NCI-H1694 treated with DMSO at 0.1 percent for 48 hours (cell line): Measurements from ENCODE around the gene NTHL1.
"Not testable (repeated sequence)": the region's sequence is repeated elsewhere in the genome, so short reads cannot be mapped to it uniquely, and the experiment has no call there.

Experiments used
- DNase-seq: peaks from one replicate; lab custom pipeline; 2025; lab: John Stamatoyannopoulos, UW

NTHL1 gene

GRCh38 chr16:2040787-2041522, 6.7 kb downstream of the NTHL1 start:
- DNase-seq: no peak

GRCh38 chr16:2040041-2040786, 7.4 kb downstream of the NTHL1 start:
- no peak for DNase-seq

DNA sequence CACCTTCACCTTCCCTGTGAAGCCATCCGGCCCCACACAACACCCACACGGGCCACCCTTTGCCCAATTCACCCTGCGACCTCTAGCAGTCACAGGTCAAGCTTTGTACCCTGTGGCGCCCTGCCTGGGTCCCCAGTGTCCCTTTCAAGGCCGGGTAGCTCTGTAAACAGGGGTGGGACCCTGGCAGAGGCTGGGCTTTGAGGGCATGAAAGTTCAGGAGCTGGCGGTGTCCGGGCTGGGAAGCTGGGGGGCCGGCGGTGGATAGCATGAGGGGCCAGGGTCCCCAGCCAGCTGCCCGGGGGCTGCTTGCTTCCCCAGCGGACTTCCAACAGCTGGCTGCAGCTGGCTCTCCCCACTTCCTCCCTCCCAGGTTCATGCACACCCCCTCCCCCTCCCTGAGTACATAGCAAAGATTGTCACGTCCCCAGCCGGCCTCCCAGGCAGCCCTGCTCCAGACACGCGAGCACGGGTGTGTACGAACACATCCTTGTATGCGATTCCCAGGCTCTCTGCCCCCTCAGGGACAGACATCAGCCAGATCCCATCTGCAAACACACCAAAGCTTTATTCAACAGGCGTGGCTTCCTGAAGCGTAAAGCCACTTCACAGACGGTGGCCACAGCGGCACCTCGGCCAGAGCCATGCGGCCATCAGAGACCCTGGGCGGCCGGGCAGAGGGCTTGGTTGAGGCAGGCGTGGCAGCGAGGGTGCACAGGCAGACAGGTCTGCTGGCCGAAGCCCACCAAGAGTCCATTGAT, 8.2 kb downstream of the NTHL1 start:
- DNase-seq: no peak

GRCh38 chr16:2038382-2039231, 9.0 kb downstream of the NTHL1 start:
- DNase-seq: no peak

GRCh38 chr16:2037647-2038381, 9.8 kb downstream of the NTHL1 start:
- DNase-seq: no peak

DNA sequence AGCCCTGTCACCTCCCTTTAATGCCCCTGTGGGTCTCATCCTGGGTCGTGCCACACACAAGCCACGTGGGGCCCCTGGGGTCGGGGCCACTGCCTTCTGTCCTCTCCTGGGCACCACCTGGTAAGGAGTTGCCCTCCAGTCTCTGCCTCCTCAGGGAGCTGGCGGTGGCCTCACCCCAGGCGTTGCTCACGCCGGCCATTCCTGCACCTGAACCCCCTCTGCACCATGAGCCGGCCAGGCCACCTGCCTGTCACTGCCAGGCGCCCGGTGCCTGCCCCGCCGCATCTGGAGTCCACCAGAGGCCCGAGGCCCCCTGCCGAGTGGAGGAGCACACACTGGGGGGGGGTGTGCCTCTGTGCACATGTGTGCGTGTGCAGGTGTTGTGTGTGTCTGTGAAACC, 10.5 kb downstream of the NTHL1 start:
- DNase-seq: no peak

DNA sequence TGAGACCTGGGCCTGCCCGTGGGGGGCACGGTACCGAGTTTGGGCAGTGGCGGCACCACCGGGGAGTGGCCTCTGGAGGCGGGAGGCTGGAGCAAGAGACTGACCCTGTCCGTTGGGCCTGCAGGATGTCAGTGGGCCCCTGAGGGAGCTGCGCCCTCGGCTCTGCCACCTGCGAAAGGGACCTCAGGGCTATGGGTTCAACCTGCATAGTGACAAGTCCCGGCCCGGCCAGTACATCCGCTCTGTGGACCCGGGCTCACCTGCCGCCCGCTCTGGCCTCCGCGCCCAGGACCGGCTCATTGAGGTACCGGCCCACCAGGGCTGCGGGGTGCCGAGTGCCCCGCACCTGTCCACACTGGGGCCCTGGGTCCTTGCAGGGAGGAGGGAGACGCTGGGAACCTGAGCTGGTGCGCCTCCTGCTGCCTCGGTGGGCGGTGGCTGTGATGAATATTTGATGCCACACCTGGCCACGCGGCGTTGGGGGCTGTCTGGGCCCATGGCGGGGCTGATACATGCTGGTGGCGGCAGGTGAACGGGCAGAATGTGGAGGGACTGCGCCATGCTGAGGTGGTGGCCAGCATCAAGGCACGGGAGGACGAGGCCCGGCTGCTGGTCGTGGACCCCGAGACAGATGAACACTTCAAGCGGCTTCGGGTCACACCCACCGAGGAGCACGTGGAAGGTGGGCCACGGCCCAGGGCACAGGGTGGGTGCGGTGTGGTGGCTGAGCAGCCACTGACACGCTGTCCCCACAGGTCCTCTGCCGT, 11.3 kb downstream of the NTHL1 start:
- DNase-seq: no peak

- no peak for DNase-seq
Measured at GRCh38 chr16:2035431-2036199, 12.0 kb downstream of the NTHL1 start.

DNA sequence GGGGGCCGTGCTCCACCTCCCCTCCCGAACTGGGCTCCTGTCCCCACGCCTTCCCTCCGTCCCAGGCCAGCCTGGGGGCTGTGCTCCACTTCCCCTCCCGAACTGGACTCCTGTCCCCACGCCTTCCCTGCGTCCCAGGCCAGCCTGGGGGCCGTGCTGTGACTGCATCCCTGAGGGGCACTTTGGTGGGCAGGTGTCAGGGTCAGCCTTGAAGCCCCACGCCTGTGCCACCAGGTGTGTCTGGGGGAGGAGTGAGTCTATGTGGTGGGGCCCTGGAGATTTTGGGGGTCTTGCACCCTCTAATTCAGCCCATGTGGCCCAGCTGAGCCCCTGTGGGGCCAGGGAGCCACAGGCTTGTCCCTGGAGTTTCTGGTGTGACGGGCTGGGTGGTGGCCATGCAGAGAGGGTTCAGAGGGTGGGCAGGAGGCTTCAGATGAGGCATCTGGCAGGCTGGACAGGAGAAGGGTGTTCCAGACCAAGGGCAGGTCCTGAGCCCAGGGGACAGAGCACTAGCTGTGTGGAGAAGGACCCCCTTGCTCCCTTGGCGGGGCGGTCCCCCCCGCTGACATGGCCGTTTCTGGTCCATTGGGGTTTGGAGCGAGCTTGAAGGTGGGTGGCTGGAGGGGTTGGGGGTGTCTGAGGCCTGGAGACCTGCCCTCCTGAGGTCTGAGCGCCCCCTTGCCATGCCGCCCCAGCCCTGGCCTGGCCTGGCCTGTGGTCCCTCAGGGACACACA, 12.8 kb downstream of the NTHL1 start:
- DNase-seq: no peak

- not testable (repeated sequence) for DNase-seq
Measured at GRCh38 chr16:2033909-2034695, 13.5 kb downstream of the NTHL1 start.

- DNase-seq: no peak
Measured at GRCh38 chr16:2033057-2033908, 14.4 kb downstream of the NTHL1 start.

DNA sequence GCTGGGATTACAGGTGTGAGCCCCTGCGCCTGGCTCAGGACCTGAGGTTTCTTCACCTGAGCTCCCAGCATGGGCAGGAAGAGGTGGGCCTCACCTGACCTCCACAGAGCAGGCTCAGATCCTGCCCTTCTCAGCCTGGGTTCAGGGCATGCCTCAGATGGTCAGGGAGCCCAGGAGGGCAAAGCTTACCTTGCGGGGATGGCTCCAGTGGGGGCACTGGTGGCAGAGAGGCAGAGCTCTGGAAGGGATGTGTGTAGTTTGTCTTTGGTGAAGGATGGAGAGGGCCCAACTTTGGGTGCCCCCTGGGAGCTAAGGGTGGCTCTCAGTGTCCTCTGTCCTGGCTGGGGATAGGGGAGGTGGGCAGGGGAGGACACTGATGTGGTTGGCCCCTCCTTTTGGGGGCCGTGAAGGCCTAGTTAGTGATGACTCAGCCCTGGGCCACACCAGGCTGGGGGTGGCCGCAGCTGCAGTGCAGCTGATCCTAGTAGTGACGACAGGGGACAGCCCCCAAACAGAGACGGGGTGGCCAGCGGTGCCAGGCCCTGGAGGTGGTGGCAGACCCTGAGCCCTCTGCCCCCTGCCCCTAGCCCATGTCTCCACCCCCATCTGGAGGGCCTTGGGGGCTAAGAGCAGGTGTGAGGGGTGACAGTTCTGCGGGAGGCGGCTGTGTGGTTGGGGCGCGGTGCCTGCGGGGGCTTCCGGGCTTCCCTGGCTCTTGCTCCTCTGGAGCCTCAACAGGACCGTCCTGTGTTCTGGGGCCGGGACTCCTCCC, 15.2 kb downstream of the NTHL1 start:
- DNase-seq: no peak

- no peak for DNase-seq
Measured at GRCh38 chr16:2031081-2031577, 16.5 kb downstream of the NTHL1 start.

GRCh38 chr16:2030036-2030435, 17.6 kb downstream of the NTHL1 start:
- no peak for DNase-seq

DNA sequence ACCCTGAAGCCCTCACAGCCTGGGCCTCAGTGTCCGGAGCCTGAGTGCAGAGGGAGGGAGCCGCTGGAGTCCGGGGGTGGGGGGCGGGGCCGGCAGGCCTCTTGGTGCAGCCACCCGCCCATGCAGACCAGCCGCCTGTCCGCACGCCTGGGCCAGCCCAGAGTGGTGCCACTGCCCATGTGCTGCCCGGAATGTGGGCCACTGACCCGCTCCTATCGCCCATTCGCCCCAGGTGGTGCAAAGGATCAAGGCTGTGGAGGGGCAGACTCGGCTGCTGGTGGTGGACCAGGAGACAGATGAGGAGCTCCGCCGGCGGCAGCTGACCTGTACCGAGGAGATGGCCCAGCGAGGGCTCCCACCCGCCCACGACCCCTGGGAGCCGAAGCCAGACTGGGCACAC, 18.3 kb downstream of the NTHL1 start:
- DNase-seq: no peak

DNA sequence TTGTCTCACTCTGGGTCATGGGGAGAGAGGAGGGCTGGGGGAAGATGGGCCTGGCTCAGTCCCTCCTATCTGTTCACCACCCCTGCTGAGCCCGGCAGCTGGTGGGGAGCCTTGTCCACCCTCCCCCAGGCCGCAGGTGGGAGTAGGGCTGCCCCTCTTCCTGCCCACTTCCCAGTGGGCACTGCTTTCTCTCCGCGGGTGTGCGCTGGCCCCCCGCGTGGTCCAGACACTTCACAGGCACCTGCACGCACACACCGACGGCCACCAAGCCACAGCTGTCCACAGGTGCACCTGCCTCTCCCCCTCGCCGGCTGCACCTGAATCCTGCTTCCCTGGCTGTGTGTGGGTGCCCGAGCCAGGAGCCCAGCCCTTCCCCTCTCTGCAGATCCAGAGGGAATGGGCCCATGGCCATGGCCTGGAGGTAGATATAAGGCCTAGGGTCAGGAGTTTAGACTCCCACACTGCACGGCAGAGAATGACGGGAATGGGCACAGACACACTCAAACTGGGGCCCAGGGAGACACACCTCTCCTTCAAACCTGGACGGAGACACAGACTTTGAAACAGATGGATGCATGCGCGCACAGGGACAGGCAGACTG, 18.9 kb downstream of the NTHL1 start:
- DNase-seq: no peak
